WERI-Rb-1 (cell line): ENCODE measurements around the gene SNAPC4.

Experiments
- DNase-seq: peaks from one replicate; pipeline ENCODE4 v3.0.0-alpha.2; 2020
- H3K27ac ChIP-seq: fragments of 250-450 bp; sonication (Bioruptor Pico); 2 replicates; pipeline ENCODE4 v1.5.1; 2020; ENCODE audit warnings: mild to moderate bottlenecking, moderate library complexity
- H3K27me3 ChIP-seq: fragments of 250-450 bp; sonication (Bioruptor Pico); 2 replicates; pipeline ENCODE4 v1.5.1; 2021; ENCODE audit warnings: mild to moderate bottlenecking, low read depth, moderate library complexity; ENCODE audit not compliant: insufficient read depth, severe bottlenecking
- H3K36me3 ChIP-seq: fragments of 250-450 bp; sonication (Bioruptor Pico); 2 replicates; pipeline ENCODE4 v1.5.1; 2020; ENCODE audit warnings: mild to moderate bottlenecking, moderate library complexity
- H3K4me3 ChIP-seq: 2 replicates; pipeline ENCODE4 v1.5.1; 2011; ENCODE audit warnings: low read depth, mild to moderate bottlenecking, control low read depth, low read length
- H3K9me3 ChIP-seq: fragments of 250-450 bp; sonication (Bioruptor Pico); 2 replicates; pipeline ENCODE4 v1.5.1; 2021; ENCODE audit warnings: mild to moderate bottlenecking, moderate library complexity; ENCODE audit not compliant: severe bottlenecking
- TF ChIP-seq, protein P1 (sequence below): IDR thresholded peaks from 2 replicates; pipeline ENCODE4 v1.5.1; 2011; ENCODE audit warnings: low read depth, mild to moderate bottlenecking, control low read depth, inconsistent platforms, low read length

The SNAPC4 gene

GRCh38 chr9:136434580-136435169 lies 34.7 kb upstream of the SNAPC4 start:
- Histone ChIP-seq H3K27ac (no peak overlapping the region), H3K9me3 (no peaks in the 10 kb centered on the region), H3K4me3 (no peak overlapping the region), H3K27me3 (no peaks in the 10 kb centered on the region), H3K36me3 (peaks cover 72% of the 10 kb centered on the region)
- TF ChIP-seq, protein P1, sequence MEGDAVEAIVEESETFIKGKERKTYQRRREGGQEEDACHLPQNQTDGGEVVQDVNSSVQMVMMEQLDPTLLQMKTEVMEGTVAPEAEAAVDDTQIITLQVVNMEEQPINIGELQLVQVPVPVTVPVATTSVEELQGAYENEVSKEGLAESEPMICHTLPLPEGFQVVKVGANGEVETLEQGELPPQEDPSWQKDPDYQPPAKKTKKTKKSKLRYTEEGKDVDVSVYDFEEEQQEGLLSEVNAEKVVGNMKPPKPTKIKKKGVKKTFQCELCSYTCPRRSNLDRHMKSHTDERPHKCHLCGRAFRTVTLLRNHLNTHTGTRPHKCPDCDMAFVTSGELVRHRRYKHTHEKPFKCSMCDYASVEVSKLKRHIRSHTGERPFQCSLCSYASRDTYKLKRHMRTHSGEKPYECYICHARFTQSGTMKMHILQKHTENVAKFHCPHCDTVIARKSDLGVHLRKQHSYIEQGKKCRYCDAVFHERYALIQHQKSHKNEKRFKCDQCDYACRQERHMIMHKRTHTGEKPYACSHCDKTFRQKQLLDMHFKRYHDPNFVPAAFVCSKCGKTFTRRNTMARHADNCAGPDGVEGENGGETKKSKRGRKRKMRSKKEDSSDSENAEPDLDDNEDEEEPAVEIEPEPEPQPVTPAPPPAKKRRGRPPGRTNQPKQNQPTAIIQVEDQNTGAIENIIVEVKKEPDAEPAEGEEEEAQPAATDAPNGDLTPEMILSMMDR = no peak
- no peak for DNase-seq

GRCh38 chr9:136433849-136434579 lies 34.0 kb upstream of the SNAPC4 start:
- Histone ChIP-seq H3K36me3 (peaks cover 70% of the 10 kb centered on the region), H3K9me3 (no peaks in the 10 kb centered on the region), H3K4me3 (no peak overlapping the region), H3K27me3 (no peaks in the 10 kb centered on the region), H3K27ac (no peak overlapping the region)
- no peak for DNase-seq
- TF ChIP-seq, protein P1 = no peak

GRCh38 chr9:136433043-136433715 lies 33.2 kb upstream of the SNAPC4 start:
- Histone ChIP-seq H3K36me3 (peaks cover 78% of the 10 kb centered on the region), H3K27ac (no peak overlapping the region)
- TF ChIP-seq, protein P1 = no peak

DNA sequence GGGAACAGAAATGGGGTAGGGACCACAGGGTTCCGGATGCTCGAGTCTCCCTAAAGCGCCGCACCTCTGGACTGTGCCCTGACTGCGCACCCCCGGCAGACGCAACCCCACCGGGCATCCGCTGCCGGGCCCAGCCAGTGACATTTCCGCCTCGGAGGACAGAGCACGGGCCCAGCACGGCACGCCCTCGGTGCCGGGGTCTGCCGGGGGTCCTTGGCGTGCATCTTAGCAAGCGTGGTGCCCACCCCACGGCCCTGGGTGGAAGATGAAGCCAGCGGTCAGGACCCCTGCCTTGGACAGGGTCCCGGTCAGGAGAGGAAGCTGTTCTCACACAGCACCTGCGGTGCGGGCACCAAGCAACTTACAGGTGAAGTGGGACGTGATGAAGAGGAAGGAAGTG lies 32.6 kb upstream of the SNAPC4 start:
- DNase-seq = no peak
- Histone ChIP-seq H3K9me3 (no peaks in the 10 kb centered on the region), H3K27ac (no peak overlapping the region), H3K4me3 (no peak overlapping the region), H3K27me3 (no peaks in the 10 kb centered on the region), H3K36me3 (peaks cover 78% of the 10 kb centered on the region)
- TF ChIP-seq, protein P1 = no peak

More at GRCh38 chr9:136433043-136433715, 33.2 kb upstream of the SNAPC4 start:
- H3K27me3 ChIP-seq = no peaks in the 10 kb centered on the region
- no peaks in the 10 kb centered on the region for H3K9me3 ChIP-seq
- DNase-seq = no peak
- H3K4me3 ChIP-seq = no peak overlapping the region

DNA sequence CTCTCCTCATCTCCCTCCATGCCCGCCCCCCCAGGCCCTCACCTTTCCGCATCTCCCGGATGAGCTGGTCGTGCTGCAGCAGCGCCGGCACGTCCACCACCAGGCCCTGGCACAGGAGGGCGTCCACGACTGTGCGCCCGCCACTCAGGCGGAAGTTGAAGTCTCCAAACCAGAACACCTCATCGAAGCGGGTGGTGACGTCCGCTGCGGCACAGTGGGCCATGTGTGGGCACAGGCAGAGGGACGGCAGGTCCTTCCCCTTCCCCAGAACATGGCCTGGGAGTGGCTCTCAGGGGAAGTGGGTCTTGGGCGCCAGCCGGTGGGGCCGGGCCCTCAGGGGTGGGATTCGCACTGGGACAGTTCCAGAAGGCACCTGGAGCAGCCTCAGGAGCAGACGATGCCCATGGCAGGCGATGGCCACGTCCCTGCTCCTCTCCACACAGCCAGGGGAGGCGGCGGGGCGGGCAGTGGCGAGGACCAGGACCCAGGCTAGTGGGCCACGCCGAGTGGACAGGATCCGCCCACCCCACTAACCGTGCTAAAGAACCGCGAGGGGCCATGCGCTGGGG lies 31.9 kb upstream of the SNAPC4 start:
- no peaks in the 10 kb centered on the region for H3K27me3 ChIP-seq
- no peak overlapping the region for H3K27ac ChIP-seq
- no peaks in the 10 kb centered on the region for H3K9me3 ChIP-seq
- no peak overlapping the region for H3K4me3 ChIP-seq
- peaks cover 75% of the 10 kb centered on the region for H3K36me3 ChIP-seq
- DNase-seq = no peak
- TF ChIP-seq, protein P1 = no peak
